HEK293 (cell line): ENCODE data around the gene GLB1L2.

Source experiments
- CTCF ChIA-PET: fragments of 350-600 bp; formaldehyde crosslinking; extraction: SDS; loops from one replicate; lab custom pipeline; 2021; ENCODE audit warnings: antibody characterized with exemption; lab: Yijun Ruan, JAX
- POLR2A ChIA-PET: fragments of 300-600 bp; formaldehyde crosslinking; extraction: SDS; loops from one replicate; lab custom pipeline; 2020; ENCODE audit warnings: antibody characterized with exemption, inconsistent platforms; lab: Yijun Ruan, JAX
- H3K27ac ChIP-seq: fragments of 200-500 bp; sonication (Bioruptor generic); 2 replicates; pipeline ENCODE4 v1.5.1; 2014; ENCODE audit warnings: low read depth, low read length, control low read depth, inconsistent platforms; ENCODE audit errors: extremely low read depth
- H3K36me3 ChIP-seq, 2 experiments: fragments of 200-500 bp in 1 of 2; sonication (Bioruptor generic) in 1 of 2; 1 replicate in 1 of 2; 2 replicates in 1 of 2; pipeline ENCODE4 v1.5.1; 2014 to 2017; ENCODE audit warnings: inconsistent platforms in 2 of 2, low read length in 2 of 2; ENCODE audit not compliant: control insufficient read depth in 2 of 2, insufficient read depth in 1 of 2
- H3K4me1 ChIP-seq: fragments of 200-500 bp; sonication (Bioruptor generic); 2 replicates; pipeline ENCODE4 v1.5.1; 2014; ENCODE audit warnings: mild to moderate bottlenecking, low read length, inconsistent platforms; ENCODE audit not compliant: control insufficient read depth, insufficient read depth
- H3K4me3 ChIP-seq: 2 replicates; pipeline ENCODE4 v1.5.1; 2011; ENCODE audit warnings: low read depth, mild to moderate bottlenecking, control low read depth, low read length, moderate library complexity
- H3K9me3 ChIP-seq: fragments of 200-500 bp; sonication (Bioruptor generic); 2 replicates; pipeline ENCODE4 v1.5.1; 2014; ENCODE audit warnings: low read depth, low read length, inconsistent platforms; ENCODE audit not compliant: control insufficient read depth, insufficient read depth
- BCL11B ChIP-seq: fragments of 450-650 bp; formaldehyde crosslinking; IDR thresholded peaks from 2 replicates; pipeline ENCODE4 v1.5.1; 2016; ENCODE audit warnings: low read depth, missing biosample characterization, missing genetic modification characterization
- GLIS2 ChIP-seq: fragments of 450-650 bp; formaldehyde crosslinking; IDR thresholded peaks from 2 replicates; pipeline ENCODE4 v1.5.1; 2016; ENCODE audit warnings: missing biosample characterization, missing genetic modification characterization
- KLF17 ChIP-seq: fragments of 450-650 bp; formaldehyde crosslinking; IDR thresholded peaks from 2 replicates; pipeline ENCODE4 v1.5.1; 2016; ENCODE audit warnings: missing biosample characterization, missing genetic modification characterization
- ZBTB48 ChIP-seq: fragments of 450-650 bp; formaldehyde crosslinking; IDR thresholded peaks from 2 replicates; pipeline ENCODE4 v1.5.1; 2016; ENCODE audit warnings: missing biosample characterization, missing genetic modification characterization
- ZBTB6 ChIP-seq: fragments of 450-650 bp; formaldehyde crosslinking; IDR thresholded peaks from 2 replicates; pipeline ENCODE4 v1.5.1; 2017; ENCODE audit warnings: missing biosample characterization, missing genetic modification characterization
- ZNF133 ChIP-seq: fragments of 450-650 bp; formaldehyde crosslinking; IDR thresholded peaks from 2 replicates; pipeline ENCODE4 v1.5.1; 2016; ENCODE audit warnings: missing biosample characterization, missing genetic modification characterization
- ZNF391 ChIP-seq: fragments of 450-650 bp; formaldehyde crosslinking; IDR thresholded peaks from 2 replicates; pipeline ENCODE4 v1.5.1; 2016; ENCODE audit warnings: low read depth, missing biosample characterization, missing genetic modification characterization, borderline replicate concordance
- ZNF510 ChIP-seq: fragments of 450-650 bp; formaldehyde crosslinking; IDR thresholded peaks from 2 replicates; pipeline ENCODE4 v1.5.1; 2018; ENCODE audit warnings: mild to moderate bottlenecking, missing genetic modification characterization, missing biosample characterization; ENCODE audit not compliant: insufficient replicate concordance
- ZNF548 ChIP-seq: fragments of 450-650 bp; formaldehyde crosslinking; IDR thresholded peaks from 2 replicates; pipeline ENCODE4 v1.5.1; 2016; ENCODE audit warnings: missing biosample characterization, missing genetic modification characterization
- ZNF549 ChIP-seq: fragments of 450-650 bp; IDR thresholded peaks from 2 replicates; pipeline ENCODE4 v1.5.1; 2018; ENCODE audit warnings: missing biosample characterization, missing genetic modification characterization, mild to moderate bottlenecking, inconsistent platforms, moderate library complexity
- ZNF558 ChIP-seq: fragments of 450-650 bp; formaldehyde crosslinking; IDR thresholded peaks from 2 replicates; pipeline ENCODE4 v1.5.1; 2016; ENCODE audit warnings: missing biosample characterization, missing genetic modification characterization
- ZXDB ChIP-seq: fragments of 450-650 bp; formaldehyde crosslinking; IDR thresholded peaks from 2 replicates; pipeline ENCODE4 v1.5.1; 2016; ENCODE audit warnings: missing biosample characterization, missing genetic modification characterization
- TF ChIP-seq, protein P1 (sequence below): fragments of 450-650 bp; formaldehyde crosslinking; IDR thresholded peaks from 2 replicates; pipeline ENCODE4 v1.5.1; 2016; ENCODE audit warnings: missing biosample characterization, missing genetic modification characterization
- TF ChIP-seq, protein P2 (sequence below): fragments of 450-650 bp; formaldehyde crosslinking; IDR thresholded peaks from 2 replicates; pipeline ENCODE4 v1.5.1; 2016; ENCODE audit warnings: missing biosample characterization, missing genetic modification characterization
- TF ChIP-seq, protein P3 (sequence below): fragments of 450-650 bp; formaldehyde crosslinking; optimal IDR thresholded peaks from 2 replicates; pipeline ENCODE3; 2016; ENCODE audit warnings: missing biosample characterization, mild to moderate bottlenecking, missing genetic modification characterization

Gene GLB1L2

DNA sequence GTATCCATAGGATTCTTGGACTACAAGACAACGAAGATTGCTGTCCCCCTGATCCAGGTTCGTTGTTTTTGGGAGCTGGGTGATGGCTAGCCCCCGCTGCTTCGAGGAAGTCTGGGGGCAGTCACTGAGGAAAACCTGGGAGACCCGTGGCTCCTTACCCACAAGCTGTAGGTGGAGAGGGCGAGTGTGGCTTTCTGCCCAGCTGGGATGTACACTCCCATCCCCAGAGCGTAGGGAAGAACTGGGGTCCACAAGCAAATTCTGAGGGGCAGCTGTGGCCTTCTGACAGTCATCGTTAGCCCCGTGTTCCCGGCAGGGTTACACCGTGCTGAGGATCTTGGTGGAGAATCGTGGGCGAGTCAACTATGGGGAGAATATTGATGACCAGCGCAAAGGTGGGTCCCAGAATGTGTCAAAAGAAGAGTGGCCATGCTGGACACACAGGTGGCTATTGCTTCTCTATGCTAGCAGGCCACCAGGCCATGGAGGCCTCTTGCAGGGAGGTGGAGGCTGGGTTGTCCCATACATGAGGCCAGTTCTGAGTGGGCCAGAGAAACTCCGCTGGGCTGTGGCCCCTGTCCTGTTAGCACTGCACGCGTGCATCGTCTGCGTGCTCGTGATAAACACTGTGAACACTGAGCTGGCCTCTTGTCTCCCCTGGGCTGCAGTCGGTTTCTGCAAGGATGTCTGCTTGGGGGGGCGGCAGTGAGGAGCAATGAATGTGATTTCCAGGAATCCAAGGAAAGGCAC lies 39.8 kb downstream of the GLB1L2 start:
- Histone ChIP-seq H3K4me3 (no peak overlapping the region), H3K36me3 (peaks cover 0 to 32% of the 10 kb centered on the region in 2 experiments; a peak in 1 of 3 replicates), H3K27ac (no peak overlapping the region), H3K9me3 (no peaks in the 10 kb centered on the region), H3K4me1 (no peaks in the 10 kb centered on the region)
- POLR2A ChIA-PET = no interaction called here
- CTCF ChIA-PET = interaction anchor here (0.7 kb wide), 1 partner anchor 12 kb away, joined by 3 read pairs; no protein-coding TSS in a partner anchor
- TF ChIP-seq ZBTB48 (no peak), ZNF133 (tag by site-specific recombination) (no peak), ZXDB (no peak), GLIS2 (tag by site-specific recombination) (no peak), ZNF548 (tag by site-specific recombination) (no peak), BCL11B (tag by site-specific recombination) (no peak), ZBTB6 (tag by site-specific recombination) (no peak), ZNF510 (tag by site-specific recombination) (no peak), ZNF391 (tag by site-specific recombination) (no peak)
- TF ChIP-seq, protein P1, sequence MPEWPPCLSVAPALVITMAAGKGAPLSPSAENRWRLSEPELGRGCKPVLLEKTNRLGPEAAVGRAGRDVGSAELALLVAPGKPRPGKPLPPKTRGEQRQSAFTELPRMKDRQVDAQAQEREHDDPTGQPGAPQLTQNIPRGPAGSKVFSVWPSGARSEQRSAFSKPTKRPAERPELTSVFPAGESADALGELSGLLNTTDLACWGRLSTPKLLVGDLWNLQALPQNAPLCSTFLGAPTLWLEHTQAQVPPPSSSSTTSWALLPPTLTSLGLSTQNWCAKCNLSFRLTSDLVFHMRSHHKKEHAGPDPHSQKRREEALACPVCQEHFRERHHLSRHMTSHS (tag by site-specific recombination) = no peak

- Histone ChIP-seq H3K36me3 (peaks cover 0 to 38% of the 10 kb centered on the region in 2 experiments; a peak in 1 of 3 replicates), H3K27ac (no peak overlapping the region), H3K4me1 (no peaks in the 10 kb centered on the region), H3K9me3 (no peaks in the 10 kb centered on the region), H3K4me3 (no peak overlapping the region)
- no peak for TF ChIP-seq ZNF558 (tag by site-specific recombination)
- TF ChIP-seq KLF17 (tag by site-specific recombination) = no peak
- TF ChIP-seq, protein P2, sequence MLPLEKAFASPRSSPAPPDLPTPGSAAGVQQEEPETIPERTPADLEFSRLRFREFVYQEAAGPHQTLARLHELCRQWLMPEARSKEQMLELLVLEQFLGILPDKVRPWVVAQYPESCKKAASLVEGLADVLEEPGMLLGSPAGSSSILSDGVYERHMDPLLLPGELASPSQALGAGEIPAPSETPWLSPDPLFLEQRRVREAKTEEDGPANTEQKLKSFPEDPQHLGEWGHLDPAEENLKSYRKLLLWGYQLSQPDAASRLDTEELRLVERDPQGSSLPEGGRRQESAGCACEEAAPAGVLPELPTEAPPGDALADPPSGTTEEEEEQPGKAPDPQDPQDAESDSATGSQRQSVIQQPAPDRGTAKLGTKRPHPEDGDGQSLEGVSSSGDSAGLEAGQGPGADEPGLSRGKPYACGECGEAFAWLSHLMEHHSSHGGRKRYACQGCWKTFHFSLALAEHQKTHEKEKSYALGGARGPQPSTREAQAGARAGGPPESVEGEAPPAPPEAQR = no peak
- ChIA-PET POLR2A (no interaction called here), CTCF (interaction anchor here (0.6 kb wide), 1 partner anchor 50 kb away, joined by 3 read pairs; no protein-coding TSS in a partner anchor)
Measured at GRCh38 chr11:134372536-134372935, 40.7 kb downstream of the GLB1L2 start.

- H3K4me3 ChIP-seq = no peak overlapping the region
- H3K4me1 ChIP-seq = no peaks in the 10 kb centered on the region
- no peaks in the 10 kb centered on the region for H3K9me3 ChIP-seq
- ChIA-PET POLR2A (no interaction called here), CTCF (no interaction called here)
- no peak overlapping the region for H3K27ac ChIP-seq
- TF ChIP-seq, protein P3, sequence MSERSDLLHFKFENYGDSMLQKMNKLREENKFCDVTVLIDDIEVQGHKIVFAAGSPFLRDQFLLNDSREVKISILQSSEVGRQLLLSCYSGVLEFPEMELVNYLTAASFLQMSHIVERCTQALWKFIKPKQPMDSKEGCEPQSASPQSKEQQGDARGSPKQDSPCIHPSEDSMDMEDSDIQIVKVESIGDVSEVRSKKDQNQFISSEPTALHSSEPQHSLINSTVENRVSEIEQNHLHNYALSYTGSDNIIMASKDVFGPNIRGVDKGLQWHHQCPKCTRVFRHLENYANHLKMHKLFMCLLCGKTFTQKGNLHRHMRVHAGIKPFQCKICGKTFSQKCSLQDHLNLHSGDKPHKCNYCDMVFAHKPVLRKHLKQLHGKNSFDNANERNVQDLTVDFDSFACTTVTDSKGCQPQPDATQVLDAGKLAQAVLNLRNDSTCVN = no peak
- TF ChIP-seq ZNF549 = no peak
- peaks cover 0 to 38% of the 10 kb centered on the region in 2 experiments; a peak in 1 of 3 replicates for H3K36me3 ChIP-seq
Measured at GRCh38 chr11:134372961-134373360, 41.2 kb downstream of the GLB1L2 start.
